HCT116 (cell line): ENCODE results near the gene GZMH. TPM values are rescaled to one million over a fixed set of nuclear protein-coding genes. Genes with fewer than 3 reads are reported as not detected.

ENCODE experiments used
- ATAC-seq: fragments of 200-7000 bp; cut with Tn5 transposase; 2 replicates; pipeline ENCODE4 v1.9.1; 2020; ENCODE audit warnings: mild to moderate bottlenecking, moderate library complexity
- BruUV-seq: library from RNA; stranded (reverse); fragments of 400-500 nt; replicated peaks from 2 replicates; lab custom pipeline; 2021; lab: Mats Ljungman, UMichigan
- CTCF ChIA-PET: fragments of 300-600 bp; sonication (Branson Sonifier 250); formaldehyde crosslinking; loops from one replicate; lab custom pipeline; 2021; ENCODE audit warnings: antibody characterized with exemption; lab: Charles Lee
- POLR2A ChIA-PET: fragments of 300-600, 350-600 bp; sonication (Branson Sonifier 250); formaldehyde crosslinking; loops from one replicate; lab custom pipeline; 2021; ENCODE audit warnings: antibody characterized with exemption; lab: Charles Lee
- RAD21 ChIA-PET, 2 experiments: fragments of 300-600 bp; sonication (Branson Sonifier 250); formaldehyde crosslinking; loops; one replicate each; lab custom pipeline; 2023; ENCODE audit warnings: low total read pairs in 2 of 2; ENCODE audit not compliant: uncharacterized antibody in 2 of 2, unreplicated experiment in 2 of 2, low non-redundant PET in 1 of 2; lab: Charles Lee
- DNase-seq: peaks from one replicate; pipeline ENCODE4 v3.0.0-alpha.2; 2010; ENCODE audit warnings: low read depth, low spot score
- H2AFZ ChIP-seq: fragments of 200-600 bp; shearing (Covaris generic), sonication (generic); 2 replicates; pipeline ENCODE4 v1.6.1; 2017; ENCODE audit warnings: low read depth, mixed run types, mixed read lengths, antibody characterized with exemption, low read length; ENCODE audit not compliant: poor library complexity, severe bottlenecking
- H3K27ac ChIP-seq: 2 replicates; pipeline ENCODE4 v1.5.1; 2012; ENCODE audit warnings: low read depth, low read length
- H3K27me3 ChIP-seq: fragments of 200-600 bp; sonication (generic); 2 replicates; pipeline ENCODE4 v1.6.1; 2016; ENCODE audit warnings: mixed run types, low read length, mixed read lengths; ENCODE audit not compliant: insufficient read depth
- H3K36me3 ChIP-seq, 2 experiments: fragments of 200-500 bp in 1 of 2; fragments of 200-600 bp in 1 of 2; sonication (Bioruptor generic) in 1 of 2; sonication (generic) in 1 of 2; 2 replicates each; pipeline versions ENCODE4 v1.5.1 to v1.6.1; 2014 to 2016; ENCODE audit warnings: low read length in 2 of 2, inconsistent platforms in 1 of 2, mixed read lengths in 1 of 2, mixed run types in 1 of 2; ENCODE audit not compliant: insufficient read depth in 2 of 2, control insufficient read depth in 1 of 2
- H3K4me1 ChIP-seq, 2 experiments: fragments of 200-600 bp in 1 of 2; sonication (generic) in 1 of 2; 2 replicates each; pipeline versions ENCODE4 v1.5.1 to v1.6.1; 2012 to 2017; ENCODE audit warnings: low read length in 2 of 2, inconsistent platforms in 1 of 2, mild to moderate bottlenecking in 1 of 2, mixed read lengths in 1 of 2, mixed run types in 1 of 2, moderate library complexity in 1 of 2; ENCODE audit not compliant: insufficient read depth in 2 of 2, control insufficient read depth in 1 of 2
- H3K4me2 ChIP-seq: fragments of 200-600 bp; sonication (generic); 2 replicates; pipeline ENCODE4 v1.6.1; 2017; ENCODE audit warnings: mixed run types, low read length, mixed read lengths
- H3K4me3 ChIP-seq, 2 experiments: fragments of 200-600 bp in 1 of 2; sonication (generic) in 1 of 2; replicated peaks in 1 of 2; 2 replicates each; pipeline ENCODE4 v1.5.1; 2011 to 2016; ENCODE audit warnings: low read length in 2 of 2, control low read depth in 1 of 2, low read depth in 1 of 2, mild to moderate bottlenecking in 1 of 2, mixed read lengths in 1 of 2, mixed run types in 1 of 2
- H3K79me2 ChIP-seq: fragments of 200-600 bp; sonication (generic); 2 replicates; pipeline ENCODE4 v1.6.1; 2017; ENCODE audit warnings: mild to moderate bottlenecking, mixed run types, low read length, moderate library complexity, mixed read lengths; ENCODE audit not compliant: insufficient read depth
- H3K9ac ChIP-seq: fragments of 200-600 bp; sonication (generic); 2 replicates; pipeline ENCODE4 v1.6.1; 2016; ENCODE audit warnings: low read length, mixed read lengths
- H3K9me2 ChIP-seq: fragments of 200-600 bp; sonication (generic), shearing (Covaris generic); 2 replicates; pipeline ENCODE4 v1.6.1; 2017; ENCODE audit warnings: mixed run types, mild to moderate bottlenecking, moderate library complexity; ENCODE audit not compliant: insufficient read depth
- H3K9me3 ChIP-seq, 2 experiments: fragments of 200-500 bp in 1 of 2; fragments of 200-600 bp in 1 of 2; sonication (Bioruptor generic) in 1 of 2; sonication (generic) in 1 of 2; 2 replicates each; pipeline ENCODE4 v1.6.1; 2014 to 2017; ENCODE audit warnings: low read length in 2 of 2, mixed read lengths in 2 of 2, inconsistent platforms in 1 of 2, low read depth in 1 of 2, mild to moderate bottlenecking in 1 of 2, mixed run types in 1 of 2, moderate library complexity in 1 of 2; ENCODE audit not compliant: control insufficient read depth in 1 of 2, insufficient read depth in 1 of 2
- H4K20me1 ChIP-seq: fragments of 200-600 bp; sonication (generic), shearing (Covaris generic); 2 replicates; pipeline ENCODE4 v1.6.1; 2017; ENCODE audit warnings: mixed run types, mild to moderate bottlenecking, moderate library complexity; ENCODE audit not compliant: insufficient read depth
- ATF3 ChIP-seq: IDR thresholded peaks from 2 replicates; pipeline ENCODE4 v1.6.1; 2012
- CBX3 ChIP-seq: IDR thresholded peaks from 2 replicates; pipeline ENCODE4 v1.6.1; 2012; ENCODE audit warnings: low read depth
- CEBPB ChIP-seq: IDR thresholded peaks from 2 replicates; pipeline ENCODE4 v1.6.1; 2012; ENCODE audit warnings: low read depth
- CTCF ChIP-seq, 3 experiments: fragments of 200-600 bp in 1 of 3; sonication (generic) in 1 of 3; IDR thresholded peaks in 2 of 3; conservative IDR thresholded peaks in 1 of 3; 2 replicates each; pipeline ENCODE4 v1.5.1; 2012 to 2017; ENCODE audit warnings: low read depth in 2 of 3, low read length in 2 of 3, antibody characterized with exemption in 1 of 3, borderline replicate concordance in 1 of 3, control low read depth in 1 of 3, mild to moderate bottlenecking in 1 of 3, mixed read lengths in 1 of 3, mixed run types in 1 of 3, moderate library complexity in 1 of 3; ENCODE audit not compliant: insufficient read depth in 1 of 3
- EGR1 ChIP-seq: IDR thresholded peaks from 2 replicates; pipeline ENCODE4 v1.6.1; 2012; ENCODE audit warnings: low read depth
- ELF1 ChIP-seq: IDR thresholded peaks from 2 replicates; pipeline ENCODE4 v1.6.1; 2012; ENCODE audit warnings: low read depth, borderline replicate concordance
- EZH2 ChIP-seq: fragments of 200-600 bp; sonication (generic); IDR thresholded peaks from 2 replicates; pipeline ENCODE4 v1.6.1; 2017; ENCODE audit warnings: antibody characterized with exemption, mixed run types
- FOSL1 ChIP-seq: IDR thresholded peaks from 2 replicates; pipeline ENCODE4 v1.6.1; 2012; ENCODE audit warnings: low read depth
- JUND ChIP-seq: IDR thresholded peaks from 2 replicates; pipeline ENCODE4 v1.6.1; 2012
- POLR2A ChIP-seq: IDR thresholded peaks from 2 replicates; pipeline ENCODE4 v1.7.0; 2011; ENCODE audit warnings: borderline replicate concordance; ENCODE audit not compliant: insufficient read depth, insufficient read length; ENCODE audit errors: extremely low read depth
- RAD21 ChIP-seq: IDR thresholded peaks from 2 replicates; pipeline ENCODE4 v1.6.1; 2012; ENCODE audit warnings: low read depth, mild to moderate bottlenecking
- SP1 ChIP-seq: IDR thresholded peaks from 2 replicates; pipeline ENCODE4 v1.6.1; 2012; ENCODE audit warnings: low read depth
- SRF ChIP-seq: IDR thresholded peaks from 2 replicates; pipeline ENCODE4 v1.6.1; 2012; ENCODE audit warnings: low read depth
- TCF7L2 ChIP-seq: IDR thresholded peaks from 2 replicates; pipeline ENCODE4 v1.7.0; 2011; ENCODE audit warnings: borderline replicate concordance, inconsistent platforms; ENCODE audit not compliant: insufficient read depth, insufficient read length; ENCODE audit errors: extremely low read depth
- YY1 ChIP-seq: IDR thresholded peaks from 2 replicates; pipeline ENCODE4 v1.6.1; 2011; ENCODE audit warnings: low read length, low read depth, moderate library complexity, mild to moderate bottlenecking; ENCODE audit not compliant: insufficient replicate concordance; ENCODE audit errors: extremely low read depth
- ZBTB33 ChIP-seq: IDR thresholded peaks from 2 replicates; pipeline ENCODE4 v1.6.1; 2011; ENCODE audit warnings: mild to moderate bottlenecking, low read length, moderate library complexity; ENCODE audit not compliant: insufficient replicate concordance; ENCODE audit errors: extremely low read depth
- ZFX ChIP-seq: fragments of 450-650 bp; IDR thresholded peaks from 2 replicates; pipeline ENCODE4 v1.6.1; 2017
- ZNF274 ChIP-seq: fragments of 200-500 bp; sonication (Bioruptor generic); IDR thresholded peaks from 2 replicates; pipeline ENCODE4 v1.6.1; 2014; ENCODE audit warnings: mild to moderate bottlenecking, low read depth, low read length, inconsistent platforms
- intact Hi-C: fragments of 100-400 bp; cut with micrococcal nuclease; formaldehyde crosslinking; loops from 2 replicates; pipeline ENCODE4 v1.10.0; 2022
- total RNA-seq: library from RNA; stranded (reverse); gene quantifications from one replicate; pipeline ENCODE4 v1.2.1, GENCODE V29; 2021; ENCODE audit not compliant: unreplicated experiment
- TF ChIP-seq, protein P1 (sequence below): IDR thresholded peaks from 2 replicates; pipeline ENCODE4 v1.6.1; 2012; ENCODE audit warnings: low read depth
- TF ChIP-seq, protein P2 (sequence below): IDR thresholded peaks from 2 replicates; pipeline ENCODE4 v1.6.1; 2012

Gene GZMH
- total RNA-seq, 1 experiment from 2014 or later: not detected

DNA sequence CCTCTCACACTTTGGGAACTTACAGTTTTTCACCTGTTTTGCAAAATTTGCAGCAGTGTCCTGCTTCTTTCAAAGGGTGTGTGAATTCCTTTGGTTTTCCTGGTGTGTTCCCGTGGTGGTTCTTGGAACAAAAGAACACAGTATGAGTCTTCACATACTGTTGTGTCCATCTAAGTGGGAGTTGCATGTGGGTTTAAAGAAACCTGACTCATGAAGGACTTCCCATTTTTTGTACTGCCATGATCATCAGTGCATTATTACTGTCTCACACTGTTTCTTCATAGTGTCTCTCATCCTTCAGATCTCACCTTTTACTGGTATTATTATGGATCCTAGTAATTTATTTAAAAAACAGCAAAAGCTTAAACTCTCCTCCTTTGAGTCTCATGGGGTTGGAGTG is 3.8 kb upstream of the GZMH start:
- ATAC-seq: no peak
- intact Hi-C loops: no loop called here
- Histone ChIP-seq H3K4me1 (no peaks in the 10 kb centered on the region), H4K20me1 (no peaks in the 10 kb centered on the region), H2AFZ (no peak overlapping the region), H3K9ac (no peak overlapping the region), H3K4me3 (no peak overlapping the region), H3K36me3 (no peaks in the 10 kb centered on the region), H3K27me3 (no peaks in the 10 kb centered on the region), H3K9me2 (no peaks in the 10 kb centered on the region), H3K9me3 (no peaks in the 10 kb centered on the region), H3K79me2 (no peaks in the 10 kb centered on the region), H3K4me2 (no peak overlapping the region), H3K27ac (no peak overlapping the region)
- ChIA-PET POLR2A (no interaction called here), CTCF (no interaction called here), RAD21 (no interaction called here)
- no peak for DNase-seq
- no TSS peak for BruUV-seq
- TF ChIP-seq ZNF274: no peak
- TF ChIP-seq SRF: no peak
- TF ChIP-seq CTCF (IDR thresholded peaks at IDR 0.05 in 2 of 3, conservative IDR thresholded peaks at IDR 0.05 in 1 of 3; ENCODE audit: borderline replicate concordance in 1 of 3, insufficient read depth in 1 of 3, low read depth in 2 of 3, low read length in 2 of 3): no peak
- no peak for TF ChIP-seq RAD21
- TF ChIP-seq FOSL1: no peak
- no peak for TF ChIP-seq EGR1
- TF ChIP-seq SP1: no peak
- no peak for TF ChIP-seq EZH2
- TF ChIP-seq, protein P1, sequence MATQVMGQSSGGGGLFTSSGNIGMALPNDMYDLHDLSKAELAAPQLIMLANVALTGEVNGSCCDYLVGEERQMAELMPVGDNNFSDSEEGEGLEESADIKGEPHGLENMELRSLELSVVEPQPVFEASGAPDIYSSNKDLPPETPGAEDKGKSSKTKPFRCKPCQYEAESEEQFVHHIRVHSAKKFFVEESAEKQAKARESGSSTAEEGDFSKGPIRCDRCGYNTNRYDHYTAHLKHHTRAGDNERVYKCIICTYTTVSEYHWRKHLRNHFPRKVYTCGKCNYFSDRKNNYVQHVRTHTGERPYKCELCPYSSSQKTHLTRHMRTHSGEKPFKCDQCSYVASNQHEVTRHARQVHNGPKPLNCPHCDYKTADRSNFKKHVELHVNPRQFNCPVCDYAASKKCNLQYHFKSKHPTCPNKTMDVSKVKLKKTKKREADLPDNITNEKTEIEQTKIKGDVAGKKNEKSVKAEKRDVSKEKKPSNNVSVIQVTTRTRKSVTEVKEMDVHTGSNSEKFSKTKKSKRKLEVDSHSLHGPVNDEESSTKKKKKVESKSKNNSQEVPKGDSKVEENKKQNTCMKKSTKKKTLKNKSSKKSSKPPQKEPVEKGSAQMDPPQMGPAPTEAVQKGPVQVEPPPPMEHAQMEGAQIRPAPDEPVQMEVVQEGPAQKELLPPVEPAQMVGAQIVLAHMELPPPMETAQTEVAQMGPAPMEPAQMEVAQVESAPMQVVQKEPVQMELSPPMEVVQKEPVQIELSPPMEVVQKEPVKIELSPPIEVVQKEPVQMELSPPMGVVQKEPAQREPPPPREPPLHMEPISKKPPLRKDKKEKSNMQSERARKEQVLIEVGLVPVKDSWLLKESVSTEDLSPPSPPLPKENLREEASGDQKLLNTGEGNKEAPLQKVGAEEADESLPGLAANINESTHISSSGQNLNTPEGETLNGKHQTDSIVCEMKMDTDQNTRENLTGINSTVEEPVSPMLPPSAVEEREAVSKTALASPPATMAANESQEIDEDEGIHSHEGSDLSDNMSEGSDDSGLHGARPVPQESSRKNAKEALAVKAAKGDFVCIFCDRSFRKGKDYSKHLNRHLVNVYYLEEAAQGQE: no peak
- no peak for TF ChIP-seq TCF7L2
- no peak for TF ChIP-seq CEBPB
- no peak for TF ChIP-seq CBX3
- no peak for TF ChIP-seq ELF1
- no peak for TF ChIP-seq ZFX
- TF ChIP-seq, protein P2, sequence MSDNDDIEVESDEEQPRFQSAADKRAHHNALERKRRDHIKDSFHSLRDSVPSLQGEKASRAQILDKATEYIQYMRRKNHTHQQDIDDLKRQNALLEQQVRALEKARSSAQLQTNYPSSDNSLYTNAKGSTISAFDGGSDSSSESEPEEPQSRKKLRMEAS: no peak
- no peak for TF ChIP-seq JUND
- no peak for TF ChIP-seq ZBTB33
- no peak for TF ChIP-seq YY1
- no peak for TF ChIP-seq POLR2A
- no peak for TF ChIP-seq ATF3
